ENCODE data around the gene CATSPERD. TPM values are rescaled to one million over a fixed set of nuclear protein-coding genes. Genes with fewer than 3 reads are reported as not detected.

CATSPERD gene
- polyA plus RNA-seq, 3 donors, result not detected

GRCh38 chr19:5814852-5815246 is 94.4 kb downstream of the CATSPERD start:
- intact Hi-C loops (cut with micrococcal nuclease), result no loop called here
- Histone ChIP-seq H3K79me2 (ENCODE audit: insufficient read depth, low read length) (no peaks in the 10 kb centered on the region), H3K4me2 (replicated peaks; ENCODE audit: extremely low read depth, low read length, poor library complexity, severe bottlenecking) (no peak overlapping the region), H3K9ac (ENCODE audit: insufficient read depth, low read length, poor library complexity, severe bottlenecking) (no peak overlapping the region), H3K9me3 (replicated peaks in 1 of 2; ENCODE audit: control insufficient read depth in 1 of 2, insufficient read depth in 1 of 2, low read length in 2 of 2) (no peaks in the 10 kb centered on the region), H3K27ac (ENCODE audit: low read depth in 1 of 2, low read length in 2 of 2) (no peak overlapping the region), H3K27me3 (ENCODE audit: control insufficient read depth in 2 of 2, insufficient read depth in 2 of 2, low read length in 2 of 2) (no peaks in the 10 kb centered on the region), H4K20me1 (ENCODE audit: insufficient read depth, low read length) (no peaks in the 10 kb centered on the region), H3K36me3 (replicated peaks in 1 of 2; ENCODE audit: control insufficient read depth in 1 of 2, insufficient read depth in 2 of 2, low read length in 2 of 2) (no peaks in the 10 kb centered on the region), H3K4me3 (replicated peaks in 1 of 3; ENCODE audit: low read depth in 2 of 3, low read length in 3 of 3) (no peak overlapping the region), H3K4me1 (ENCODE audit: control insufficient read depth in 1 of 2, insufficient read depth in 2 of 2, low read length in 2 of 2) (no peaks in the 10 kb centered on the region), H2AFZ (ENCODE audit: insufficient read depth, low read depth, low read length, poor library complexity, severe bottlenecking) (no peak overlapping the region)
- 78% methylated on average over 6 of the region's 11 CpGs for WGBS (ENCODE audit: insufficient coverage)
- Mint-ChIP-seq H3K27me3 (ENCODE audit: low read depth in 3 of 3) (peaks cover 3 to 10% (median 4%) of the 10 kb centered on the region in 3 donors), H3K4me1 (no peaks in the 10 kb centered on the region), H3K36me3 (no peaks in the 10 kb centered on the region), H3K4me3 (no peak overlapping the region), H3K9me3 (peaks cover 0 to 4% (median 0%) of the 10 kb centered on the region in 7 donors), H3K27ac (no peak overlapping the region)
- TF ChIP-seq CTCF (IDR thresholded peaks at IDR 0.05), result no peak
- DNase-seq, result no peak

- no peaks in the 10 kb centered on the region for H3K36me3 Mint-ChIP-seq
- no CpG with 5 or more reads among the region's 2 CpGs for WGBS (ENCODE audit: insufficient coverage)
- peak overlapping the region in 1 of 2 donors; percentile 5 for H3K4me3 Mint-ChIP-seq
- H3K79me2 ChIP-seq (ENCODE audit: insufficient read depth, low read length), result no peaks in the 10 kb centered on the region
- H3K4me3 ChIP-seq (replicated peaks in 1 of 3; ENCODE audit: low read depth in 2 of 3, low read length in 3 of 3), result no peak overlapping the region
- H3K4me2 ChIP-seq (replicated peaks; ENCODE audit: extremely low read depth, low read length, poor library complexity, severe bottlenecking), result no peak overlapping the region
- intact Hi-C loops (cut with micrococcal nuclease), result no loop called here
- no peak overlapping the region for H3K27ac ChIP-seq (ENCODE audit: low read depth in 1 of 2, low read length in 2 of 2)
- H2AFZ ChIP-seq (ENCODE audit: insufficient read depth, low read depth, low read length, poor library complexity, severe bottlenecking), result no peak overlapping the region
- H3K9ac ChIP-seq (ENCODE audit: insufficient read depth, low read length, poor library complexity, severe bottlenecking), result no peak overlapping the region
- no peak for DNase-seq
- no peaks in the 10 kb centered on the region for H4K20me1 ChIP-seq (ENCODE audit: insufficient read depth, low read length)
- no peaks in the 10 kb centered on the region for H3K9me3 ChIP-seq (replicated peaks in 1 of 2; ENCODE audit: control insufficient read depth in 1 of 2, insufficient read depth in 1 of 2, low read length in 2 of 2)
- H3K4me1 ChIP-seq (ENCODE audit: control insufficient read depth in 1 of 2, insufficient read depth in 2 of 2, low read length in 2 of 2), result no peaks in the 10 kb centered on the region
- H3K4me1 Mint-ChIP-seq, result no peaks in the 10 kb centered on the region
- peaks cover 6 to 12% (median 10%) of the 10 kb centered on the region in 3 donors for H3K27me3 Mint-ChIP-seq (ENCODE audit: low read depth in 3 of 3)
- no peak for TF ChIP-seq CTCF (IDR thresholded peaks at IDR 0.05)
- peaks cover 0 to 4% (median 2%) of the 10 kb centered on the region in 7 donors for H3K9me3 Mint-ChIP-seq
- no peak overlapping the region for H3K27ac Mint-ChIP-seq
- no peaks in the 10 kb centered on the region for H3K36me3 ChIP-seq (replicated peaks in 1 of 2; ENCODE audit: control insufficient read depth in 1 of 2, insufficient read depth in 2 of 2, low read length in 2 of 2)
- H3K27me3 ChIP-seq (ENCODE audit: control insufficient read depth in 2 of 2, insufficient read depth in 2 of 2, low read length in 2 of 2), result no peaks in the 10 kb centered on the region
Observed at GRCh38 chr19:5817218-5817617, 96.8 kb downstream of the CATSPERD start.
